ENCODE results near the gene HSPA6.

HSPA6 gene

DNA sequence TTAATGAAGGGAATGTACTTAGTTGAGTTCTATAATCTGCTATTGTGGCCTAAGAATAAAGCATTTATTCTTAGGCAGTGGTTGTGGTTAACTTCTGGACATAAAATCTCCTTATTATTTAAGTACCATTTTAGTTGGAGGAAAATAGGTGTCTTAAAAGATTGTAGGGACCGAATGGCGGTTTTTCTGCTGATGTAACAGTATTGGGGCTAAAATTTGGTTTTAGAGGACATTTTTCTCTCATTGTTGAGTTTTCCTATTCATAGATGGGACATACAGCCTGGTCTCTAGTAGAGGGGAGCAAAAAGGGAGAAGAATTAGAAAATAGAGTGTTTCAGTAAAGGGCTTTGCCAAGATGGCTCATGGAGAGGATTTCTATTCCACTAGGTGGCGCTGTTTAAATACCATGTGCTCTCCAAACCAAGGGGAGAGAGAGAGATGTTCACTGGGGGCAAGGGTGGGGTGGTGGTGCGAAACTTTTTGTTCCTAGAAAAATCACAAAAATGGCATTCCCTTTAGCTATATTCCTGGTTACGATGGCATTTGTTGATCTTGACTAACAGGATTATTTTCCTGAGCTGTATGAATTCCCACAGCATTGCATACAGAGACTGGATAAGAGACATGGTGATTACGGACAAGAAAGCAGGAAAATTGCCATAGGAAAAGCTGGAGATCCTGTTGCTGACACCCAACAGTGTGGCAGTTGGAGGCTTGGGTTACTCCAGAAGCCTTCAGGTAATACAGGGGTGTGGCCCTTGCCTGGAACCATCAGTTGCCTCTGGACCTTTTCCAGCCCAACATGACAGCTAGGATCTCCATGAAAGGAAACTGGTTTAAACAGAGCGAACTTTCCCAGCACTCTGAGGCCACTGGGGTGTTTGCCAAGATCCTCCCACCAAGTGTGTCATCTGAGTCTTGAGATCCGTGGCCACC lies 37.3 kb upstream of the HSPA6 start (continued):
- 0 out of 2 replicates have a peak, but pooled peaks have one; percentile 42 for TF ChIP-seq ZNF561 (tag by site-specific recombination; IDR thresholded peaks at IDR 0.05; ENCODE audit: borderline replicate concordance)
- TF ChIP-seq ZNF335 (tag by site-specific recombination; conservative IDR thresholded peaks at IDR 0.05) = 0 out of 2 replicates have a peak, but pooled peaks have one; percentile 21
- TF ChIP-seq ZSCAN30 (tag by site-specific recombination; IDR thresholded peaks at IDR 0.05) = peak; percentile 63; the same call in 1 of the 2 replicates
- peak; percentile 42; the same call in 1 of the 2 replicates for TF ChIP-seq ZNF660 (tag by site-specific recombination; IDR thresholded peaks at IDR 0.05)
- TF ChIP-seq KLF8 (tag by site-specific recombination; IDR thresholded peaks at IDR 0.05) = peak; percentile 33; the same call in 1 of the 2 replicates
- TF ChIP-seq ZFHX2 (tag by site-specific recombination; conservative IDR thresholded peaks at IDR 0.05) = no peak
- TF ChIP-seq, protein P1, sequence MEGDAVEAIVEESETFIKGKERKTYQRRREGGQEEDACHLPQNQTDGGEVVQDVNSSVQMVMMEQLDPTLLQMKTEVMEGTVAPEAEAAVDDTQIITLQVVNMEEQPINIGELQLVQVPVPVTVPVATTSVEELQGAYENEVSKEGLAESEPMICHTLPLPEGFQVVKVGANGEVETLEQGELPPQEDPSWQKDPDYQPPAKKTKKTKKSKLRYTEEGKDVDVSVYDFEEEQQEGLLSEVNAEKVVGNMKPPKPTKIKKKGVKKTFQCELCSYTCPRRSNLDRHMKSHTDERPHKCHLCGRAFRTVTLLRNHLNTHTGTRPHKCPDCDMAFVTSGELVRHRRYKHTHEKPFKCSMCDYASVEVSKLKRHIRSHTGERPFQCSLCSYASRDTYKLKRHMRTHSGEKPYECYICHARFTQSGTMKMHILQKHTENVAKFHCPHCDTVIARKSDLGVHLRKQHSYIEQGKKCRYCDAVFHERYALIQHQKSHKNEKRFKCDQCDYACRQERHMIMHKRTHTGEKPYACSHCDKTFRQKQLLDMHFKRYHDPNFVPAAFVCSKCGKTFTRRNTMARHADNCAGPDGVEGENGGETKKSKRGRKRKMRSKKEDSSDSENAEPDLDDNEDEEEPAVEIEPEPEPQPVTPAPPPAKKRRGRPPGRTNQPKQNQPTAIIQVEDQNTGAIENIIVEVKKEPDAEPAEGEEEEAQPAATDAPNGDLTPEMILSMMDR (tag by site-specific recombination; IDR thresholded peaks at IDR 0.05) = peak; percentile 60
- TF ChIP-seq GLIS2 (tag by site-specific recombination; IDR thresholded peaks at IDR 0.05) = peak; percentile 41; the same call in 1 of the 2 replicates
- TF ChIP-seq, protein P2, sequence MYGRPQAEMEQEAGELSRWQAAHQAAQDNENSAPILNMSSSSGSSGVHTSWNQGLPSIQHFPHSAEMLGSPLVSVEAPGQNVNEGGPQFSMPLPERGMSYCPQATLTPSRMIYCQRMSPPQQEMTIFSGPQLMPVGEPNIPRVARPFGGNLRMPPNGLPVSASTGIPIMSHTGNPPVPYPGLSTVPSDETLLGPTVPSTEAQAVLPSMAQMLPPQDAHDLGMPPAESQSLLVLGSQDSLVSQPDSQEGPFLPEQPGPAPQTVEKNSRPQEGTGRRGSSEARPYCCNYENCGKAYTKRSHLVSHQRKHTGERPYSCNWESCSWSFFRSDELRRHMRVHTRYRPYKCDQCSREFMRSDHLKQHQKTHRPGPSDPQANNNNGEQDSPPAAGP (tag by site-specific recombination; IDR thresholded peaks at IDR 0.05) = 0 out of 2 replicates have a peak, but pooled peaks have one; percentile 25
- TF ChIP-seq SCRT2 (tag by site-specific recombination; IDR thresholded peaks at IDR 0.05) = peak; percentile 60; the same call in 1 of the 2 replicates
- TF ChIP-seq, protein P3, sequence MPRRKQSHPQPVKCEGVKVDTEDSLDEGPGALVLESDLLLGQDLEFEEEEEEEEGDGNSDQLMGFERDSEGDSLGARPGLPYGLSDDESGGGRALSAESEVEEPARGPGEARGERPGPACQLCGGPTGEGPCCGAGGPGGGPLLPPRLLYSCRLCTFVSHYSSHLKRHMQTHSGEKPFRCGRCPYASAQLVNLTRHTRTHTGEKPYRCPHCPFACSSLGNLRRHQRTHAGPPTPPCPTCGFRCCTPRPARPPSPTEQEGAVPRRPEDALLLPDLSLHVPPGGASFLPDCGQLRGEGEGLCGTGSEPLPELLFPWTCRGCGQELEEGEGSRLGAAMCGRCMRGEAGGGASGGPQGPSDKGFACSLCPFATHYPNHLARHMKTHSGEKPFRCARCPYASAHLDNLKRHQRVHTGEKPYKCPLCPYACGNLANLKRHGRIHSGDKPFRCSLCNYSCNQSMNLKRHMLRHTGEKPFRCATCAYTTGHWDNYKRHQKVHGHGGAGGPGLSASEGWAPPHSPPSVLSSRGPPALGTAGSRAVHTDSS (tag by site-specific recombination; IDR thresholded peaks at IDR 0.05) = no peak
- TF ChIP-seq, protein P4, sequence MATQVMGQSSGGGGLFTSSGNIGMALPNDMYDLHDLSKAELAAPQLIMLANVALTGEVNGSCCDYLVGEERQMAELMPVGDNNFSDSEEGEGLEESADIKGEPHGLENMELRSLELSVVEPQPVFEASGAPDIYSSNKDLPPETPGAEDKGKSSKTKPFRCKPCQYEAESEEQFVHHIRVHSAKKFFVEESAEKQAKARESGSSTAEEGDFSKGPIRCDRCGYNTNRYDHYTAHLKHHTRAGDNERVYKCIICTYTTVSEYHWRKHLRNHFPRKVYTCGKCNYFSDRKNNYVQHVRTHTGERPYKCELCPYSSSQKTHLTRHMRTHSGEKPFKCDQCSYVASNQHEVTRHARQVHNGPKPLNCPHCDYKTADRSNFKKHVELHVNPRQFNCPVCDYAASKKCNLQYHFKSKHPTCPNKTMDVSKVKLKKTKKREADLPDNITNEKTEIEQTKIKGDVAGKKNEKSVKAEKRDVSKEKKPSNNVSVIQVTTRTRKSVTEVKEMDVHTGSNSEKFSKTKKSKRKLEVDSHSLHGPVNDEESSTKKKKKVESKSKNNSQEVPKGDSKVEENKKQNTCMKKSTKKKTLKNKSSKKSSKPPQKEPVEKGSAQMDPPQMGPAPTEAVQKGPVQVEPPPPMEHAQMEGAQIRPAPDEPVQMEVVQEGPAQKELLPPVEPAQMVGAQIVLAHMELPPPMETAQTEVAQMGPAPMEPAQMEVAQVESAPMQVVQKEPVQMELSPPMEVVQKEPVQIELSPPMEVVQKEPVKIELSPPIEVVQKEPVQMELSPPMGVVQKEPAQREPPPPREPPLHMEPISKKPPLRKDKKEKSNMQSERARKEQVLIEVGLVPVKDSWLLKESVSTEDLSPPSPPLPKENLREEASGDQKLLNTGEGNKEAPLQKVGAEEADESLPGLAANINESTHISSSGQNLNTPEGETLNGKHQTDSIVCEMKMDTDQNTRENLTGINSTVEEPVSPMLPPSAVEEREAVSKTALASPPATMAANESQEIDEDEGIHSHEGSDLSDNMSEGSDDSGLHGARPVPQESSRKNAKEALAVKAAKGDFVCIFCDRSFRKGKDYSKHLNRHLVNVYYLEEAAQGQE (tag by site-specific recombination; IDR thresholded peaks at IDR 0.05) = 0 out of 2 replicates have a peak, but pooled peaks have one; percentile 35
- TF ChIP-seq ZNF2 (tag by site-specific recombination; IDR thresholded peaks at IDR 0.05) = peak; percentile 69; the same call in 1 of the 2 replicates
- peak; percentile 68; the same call in 1 of the 2 replicates for TF ChIP-seq ZNF501 (tag by site-specific recombination; IDR thresholded peaks at IDR 0.05)

DNA sequence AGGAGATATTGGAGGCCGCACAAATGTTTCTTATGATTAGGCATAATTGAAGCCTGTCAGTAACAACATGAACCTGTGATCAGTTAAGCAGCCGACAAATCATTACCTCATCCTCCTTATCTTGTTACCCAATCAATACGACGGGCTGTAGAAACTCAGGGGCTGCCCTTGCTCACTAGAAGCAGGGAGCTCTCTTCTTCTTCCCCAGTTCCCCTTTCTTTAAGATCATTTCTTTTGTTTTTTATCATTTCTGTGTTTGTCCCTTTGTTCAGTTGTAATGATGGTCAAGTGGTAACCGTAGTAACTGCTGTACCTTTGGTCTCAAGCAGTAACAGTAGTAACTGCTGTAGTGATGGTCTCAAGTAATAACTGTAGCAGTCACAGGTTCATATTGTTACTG lies 32.9 kb upstream of the HSPA6 start:
- Histone ChIP-seq H3K9me3 (ENCODE audit: control insufficient read depth, insufficient read depth, low read depth, low read length) (no peaks in the 10 kb centered on the region), H3K4me3 (ENCODE audit: low read depth, low read length) (no peak overlapping the region), H3K27ac (ENCODE audit: extremely low read depth, low read depth, low read length) (no peak overlapping the region), H3K4me1 (ENCODE audit: control insufficient read depth, insufficient read depth, low read length) (no peaks in the 10 kb centered on the region), H3K36me3 (ENCODE audit: control insufficient read depth in 2 of 2, insufficient read depth in 1 of 2, low read length in 2 of 2) (no peaks in the 10 kb centered on the region)
- ChIA-PET CTCF (interaction anchor here (0.7 to 1.3 kb wide), 2 partner anchors 247 to 409 kb away, joined by 3 to 4 read pairs; no protein-coding TSS in a partner anchor), POLR2A (no interaction called here)
- no peak for TF ChIP-seq ZNF610 (tag by site-specific recombination; IDR thresholded peaks at IDR 0.05; ENCODE audit: borderline replicate concordance)
- TF ChIP-seq ZNF335 (tag by site-specific recombination; conservative IDR thresholded peaks at IDR 0.05) = no peak
- TF ChIP-seq ZXDB (tag by site-specific recombination; IDR thresholded peaks at IDR 0.05) = peak; percentile 44; the same call in 1 of the 2 replicates
- no peak for TF ChIP-seq ZNF133 (tag by site-specific recombination; IDR thresholded peaks at IDR 0.05)
- TF ChIP-seq, protein P5, sequence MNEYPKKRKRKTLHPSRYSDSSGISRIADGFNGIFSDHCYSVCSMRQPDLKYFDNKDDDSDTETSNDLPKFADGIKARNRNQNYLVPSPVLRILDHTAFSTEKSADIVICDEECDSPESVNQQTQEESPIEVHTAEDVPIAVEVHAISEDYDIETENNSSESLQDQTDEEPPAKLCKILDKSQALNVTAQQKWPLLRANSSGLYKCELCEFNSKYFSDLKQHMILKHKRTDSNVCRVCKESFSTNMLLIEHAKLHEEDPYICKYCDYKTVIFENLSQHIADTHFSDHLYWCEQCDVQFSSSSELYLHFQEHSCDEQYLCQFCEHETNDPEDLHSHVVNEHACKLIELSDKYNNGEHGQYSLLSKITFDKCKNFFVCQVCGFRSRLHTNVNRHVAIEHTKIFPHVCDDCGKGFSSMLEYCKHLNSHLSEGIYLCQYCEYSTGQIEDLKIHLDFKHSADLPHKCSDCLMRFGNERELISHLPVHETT (tag by site-specific recombination; IDR thresholded peaks at IDR 0.05) = no peak
- no peak for TF ChIP-seq GLI4 (tag by site-specific recombination; IDR thresholded peaks at IDR 0.05)
- peak; percentile 47; the same call in 1 of the 2 replicates for TF ChIP-seq SP7 (tag by site-specific recombination; IDR thresholded peaks at IDR 0.05)
- TF ChIP-seq ZNF600 (tag by site-specific recombination; IDR thresholded peaks at IDR 0.05) = no peak
- no peak for TF ChIP-seq SCRT1 (tag by site-specific recombination; IDR thresholded peaks at IDR 0.05; ENCODE audit: borderline replicate concordance)
- no peak for TF ChIP-seq ZNF510 (tag by site-specific recombination; IDR thresholded peaks at IDR 0.05; ENCODE audit: insufficient replicate concordance)
- no peak for TF ChIP-seq ZNF266 (tag by site-specific recombination; IDR thresholded peaks at IDR 0.05; ENCODE audit: low read depth)
- TF ChIP-seq ZNF837 (tag by site-specific recombination; IDR thresholded peaks at IDR 0.05) = no peak
- TF ChIP-seq ZNF776 (tag by site-specific recombination; IDR thresholded peaks at IDR 0.05; ENCODE audit: borderline replicate concordance) = no peak
- TF ChIP-seq SP2 (tag by site-specific recombination; IDR thresholded peaks at IDR 0.05) = no peak
